HepG2 (cell line): ENCODE data around the gene MMP24OS. TPM values are rescaled to one million over a fixed set of nuclear protein-coding genes. Genes with fewer than 3 reads are reported as not detected.

Experiments used
- ARHGAP35 ChIP-seq: sonication (generic); formaldehyde crosslinking; IDR thresholded peaks from 2 replicates; pipeline ENCODE4 v1.9.0; 2022; ENCODE audit warnings: mild to moderate bottlenecking, inconsistent platforms, moderate library complexity, missing genetic modification reagents, borderline replicate concordance
- ARID3A ChIP-seq: IDR thresholded peaks from 2 replicates; pipeline ENCODE4 v1.6.1; 2012; ENCODE audit warnings: low read depth, low read length, improper control_type of control experiment
- ARNTL ChIP-seq: sonication (generic); formaldehyde crosslinking; IDR thresholded peaks from 2 replicates; pipeline ENCODE4 v1.4.0; 2020; ENCODE audit warnings: mild to moderate bottlenecking, missing genetic modification reagents
- CCDC6 ChIP-seq: sonication (generic); formaldehyde crosslinking; IDR thresholded peaks from 2 replicates; pipeline ENCODE4 v1.8.1; 2022; ENCODE audit warnings: mild to moderate bottlenecking, missing genetic modification reagents, moderate library complexity
- CEBPG ChIP-seq: IDR thresholded peaks from 2 replicates; pipeline ENCODE4 v1.6.1; 2016
- CENPBD1 ChIP-seq: sonication (generic); formaldehyde crosslinking; IDR thresholded peaks from 2 replicates; pipeline ENCODE4 v1.8.0; 2022; ENCODE audit warnings: missing genetic modification reagents, low read depth, mild to moderate bottlenecking, borderline replicate concordance
- FLYWCH1 ChIP-seq: sonication (generic); formaldehyde crosslinking; IDR thresholded peaks from 2 replicates; pipeline ENCODE4 v1.8.1; 2023; ENCODE audit warnings: mild to moderate bottlenecking, missing genetic modification reagents
- GABPB1 ChIP-seq: IDR thresholded peaks from 2 replicates; pipeline ENCODE4 v1.6.1; 2016; ENCODE audit warnings: mild to moderate bottlenecking, missing genetic modification reagents, moderate library complexity, missing compliant biosample characterization
- HNF4G ChIP-seq, 2 experiments: sonication (generic) in 1 of 2; formaldehyde crosslinking in 1 of 2; IDR thresholded peaks; 2 replicates each; pipeline versions ENCODE4 v1.4.0 to v1.6.1; 2011 to 2020; ENCODE audit warnings: borderline replicate concordance in 2 of 2, low read depth in 2 of 2, mild to moderate bottlenecking in 2 of 2, low read length in 1 of 2, missing genetic modification reagents in 1 of 2, moderate library complexity in 1 of 2
- MBNL3 ChIP-seq: fragments of 250-450 bp; sonication (Bioruptor Pico); conservative IDR thresholded peaks from 2 replicates; pipeline ENCODE4 v1.8.0; 2022; ENCODE audit warnings: mild to moderate bottlenecking, inconsistent platforms
- POLR2G ChIP-seq: fragments of 200-400 bp; formaldehyde crosslinking; IDR thresholded peaks from 2 replicates; pipeline ENCODE4 v1.6.1; 2018; ENCODE audit warnings: mild to moderate bottlenecking, low read depth, low read length, moderate library complexity
- RNF219 ChIP-seq: sonication (generic); formaldehyde crosslinking; IDR thresholded peaks from 2 replicates; pipeline ENCODE4 v1.5.0; 2020; ENCODE audit warnings: mild to moderate bottlenecking, missing genetic modification reagents
- SMARCE1 ChIP-seq: fragments of 450-650 bp; IDR thresholded peaks from 2 replicates; pipeline ENCODE4 v1.6.1; 2017; ENCODE audit warnings: borderline replicate concordance
- TFE3 ChIP-seq: IDR thresholded peaks from 2 replicates; pipeline ENCODE4 v1.6.1; 2016
- ZNF337 ChIP-seq: sonication (generic); formaldehyde crosslinking; IDR thresholded peaks from 2 replicates; pipeline ENCODE4 v1.5.1; 2020; ENCODE audit warnings: missing genetic modification reagents, low read depth, mild to moderate bottlenecking, borderline replicate concordance
- ZNF432 ChIP-seq: sonication (generic); formaldehyde crosslinking; IDR thresholded peaks from 2 replicates; pipeline ENCODE4 v1.5.0; 2020; ENCODE audit warnings: missing genetic modification reagents, mild to moderate bottlenecking, borderline replicate concordance
- ZNF598 ChIP-seq: sonication (generic); formaldehyde crosslinking; IDR thresholded peaks from 2 replicates; pipeline ENCODE4 v1.5.1; 2020; ENCODE audit warnings: mild to moderate bottlenecking, missing genetic modification reagents, borderline replicate concordance
- ZNF607 ChIP-seq: sonication (generic); formaldehyde crosslinking; IDR thresholded peaks from 2 replicates; pipeline ENCODE4 v1.5.1; 2020; ENCODE audit warnings: missing genetic modification reagents, mild to moderate bottlenecking, borderline replicate concordance
- ZNF644 ChIP-seq: IDR thresholded peaks from 2 replicates; pipeline ENCODE4 v1.6.1; 2016; ENCODE audit warnings: low read depth
- ZNF672 ChIP-seq: sonication (generic); formaldehyde crosslinking; IDR thresholded peaks from 2 replicates; pipeline ENCODE4 v1.8.1; 2022; ENCODE audit warnings: missing genetic modification reagents
- ZNF740 ChIP-seq: sonication (generic); formaldehyde crosslinking; IDR thresholded peaks from 2 replicates; pipeline ENCODE4 v1.4.0; 2020; ENCODE audit warnings: missing genetic modification reagents
- polyA plus RNA-seq, 8 experiments: library from polyadenylated mRNA; depleted of rRNA in 3 of 8; stranded (reverse) in 7 of 8; unstranded in 1 of 8; fragments of >200 nt; fragmentation: Illumina TruSeq in 4 of 8; extraction: Trizol in 4 of 8; gene quantifications; 2 replicates each; pipeline versions ENCODE4 v1.2.1 to v1.2.3, GENCODE V29; 2011 to 2016; ENCODE audit warnings: low read depth in 4 of 8, missing spikeins in 1 of 8, mixed read lengths in 1 of 8; ENCODE audit not compliant: insufficient read depth in 1 of 8
- total RNA-seq, 5 experiments: library from RNA; depleted of rRNA; stranded (reverse); fragments of >200 nt; fragmentation: Illumina TruSeq; extraction: Trizol; gene quantifications; 2 replicates each; pipeline ENCODE4 v1.2.3, GENCODE V29; 2016; ENCODE audit warnings: low read depth in 1 of 5

The MMP24OS gene
- total and polyA plus RNA-seq, 2 of the 13 experiments (the other 11 are each of a cell fraction or from before 2014, with no cell fraction given): 6.0 to 8.5 TPM

GRCh38 chr20:35226884-35227681 lies 50.8 kb downstream of the MMP24OS start (continued):
- TF ChIP-seq ARID3A (no peak), POLR2G (no peak), ZNF672 (CRISPR knock-in tag) (no peak), GABPB1 (CRISPR knock-in tag) (peak; percentile 72), CCDC6 (CRISPR knock-in tag) (peak; percentile 98), ZNF337 (CRISPR knock-in tag) (peak; percentile 58; the same call in 1 of the 2 replicates), RNF219 (no peak), ZNF432 (no peak), ZNF740 (CRISPR knock-in tag) (peak; percentile 69; the same call in 1 of the 2 replicates), MBNL3 (CRISPR knock-in tag) (no peak), HNF4G (IDR thresholded peaks at IDR 0.05; ENCODE audit: borderline replicate concordance, low read depth, low read length) (no peak), HNF4G (CRISPR knock-in tag; IDR thresholded peaks at IDR 0.05; ENCODE audit: borderline replicate concordance, low read depth) (peak; percentile 47; the same call in 1 of the 2 replicates), SMARCE1 (no peak), TFE3 (peak; percentile 90), ZNF607 (CRISPR knock-in tag) (peak; percentile 99), ARNTL (CRISPR knock-in tag) (peak; percentile 78; the same call in 1 of the 2 replicates), FLYWCH1 (CRISPR knock-in tag) (0 out of 2 replicates have a peak, but pooled peaks have one; percentile 67), ZNF644 (peak; percentile 82; the same call in 1 of the 2 replicates), ZNF598 (peak; percentile 71; the same call in 1 of the 2 replicates), CEBPG (CRISPR knock-in tag) (no peak), ARHGAP35 (CRISPR knock-in tag) (peak; percentile 92; the same call in 1 of the 2 replicates), CENPBD1 (CRISPR knock-in tag) (no peak)
